HG02678 (cell line): ENCODE results near the gene VPS13C.

Experiments used
- ATAC-seq: cut with Tn5 transposase; IDR thresholded peaks from one replicate; pipeline ENCODE4 v1.9.1; 2021; ENCODE audit warnings: mild to moderate bottlenecking, moderate library complexity; ENCODE audit not compliant: unreplicated experiment

Gene VPS13C

GRCh38 chr15:61827131-61827530 is 233.1 kb downstream of the VPS13C start:
- ATAC-seq, result no peak

GRCh38 chr15:61824291-61824690 is 236.0 kb downstream of the VPS13C start:
- no peak for ATAC-seq

- ATAC-seq, result no peak
Measured at GRCh38 chr15:61822511-61822910, 237.7 kb downstream of the VPS13C start.

GRCh38 chr15:61820951-61821350 is 239.3 kb downstream of the VPS13C start:
- no peak for ATAC-seq

- ATAC-seq, result no peak
Measured at GRCh38 chr15:61820212-61820611, 240.0 kb downstream of the VPS13C start.

GRCh38 chr15:61819386-61819785 is 240.9 kb downstream of the VPS13C start:
- no peak for ATAC-seq

GRCh38 chr15:61818801-61819200 is 241.4 kb downstream of the VPS13C start:
- ATAC-seq, result no peak

- ATAC-seq, result no peak
Measured at GRCh38 chr15:61816856-61817255, 243.4 kb downstream of the VPS13C start.

- no peak for ATAC-seq
Measured at GRCh38 chr15:61815356-61816083, 244.7 kb downstream of the VPS13C start.

- ATAC-seq, result no peak
Measured at GRCh38 chr15:61812476-61812875, 247.8 kb downstream of the VPS13C start.

GRCh38 chr15:61811952-61812351 is 248.3 kb downstream of the VPS13C start:
- no peak for ATAC-seq

GRCh38 chr15:61809216-61809615 is 251.0 kb downstream of the VPS13C start:
- no peak for ATAC-seq

- ATAC-seq, result no peak
Measured at GRCh38 chr15:61807281-61807929, 252.8 kb downstream of the VPS13C start.
